Epithelial cell of prostate (primary cell): ENCODE data around the gene CFAP251.
"Not testable (repeated sequence)": the region's sequence is repeated elsewhere in the genome, so short reads cannot be mapped to it uniquely, and the experiment has no call there.

ENCODE experiments used
- DNase-seq: peaks from one replicate; pipeline ENCODE4 v3.0.0-alpha.2; 2011; ENCODE audit warnings: low read depth, low spot score
- H3K27ac ChIP-seq: fragments of 450-650 bp; 2 replicates; pipeline ENCODE4 v1.5.1; 2017; ENCODE audit warnings: mild to moderate bottlenecking

CFAP251 gene

DNA sequence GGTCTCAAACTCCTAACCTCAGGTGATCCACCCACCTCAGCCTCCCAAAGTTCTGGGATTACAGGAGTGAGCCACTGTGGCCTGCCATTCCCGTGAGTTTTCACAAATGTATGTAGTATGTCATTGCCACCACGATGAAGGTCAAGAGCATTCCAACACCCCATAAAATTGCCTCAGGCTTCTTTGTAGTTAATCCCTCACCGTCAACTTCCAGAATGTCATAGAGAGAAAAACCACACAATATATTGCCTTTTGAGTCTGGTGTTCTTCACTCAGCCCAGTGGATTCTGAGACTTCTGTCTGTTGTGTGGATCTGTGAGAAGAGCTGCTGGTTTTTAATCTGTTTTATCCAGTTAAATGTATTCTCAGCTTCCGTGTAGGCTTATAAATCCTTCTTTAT is 12.6 kb upstream of the CFAP251 start:
- no peak for DNase-seq
- H3K27ac ChIP-seq = no peak overlapping the region

DNA sequence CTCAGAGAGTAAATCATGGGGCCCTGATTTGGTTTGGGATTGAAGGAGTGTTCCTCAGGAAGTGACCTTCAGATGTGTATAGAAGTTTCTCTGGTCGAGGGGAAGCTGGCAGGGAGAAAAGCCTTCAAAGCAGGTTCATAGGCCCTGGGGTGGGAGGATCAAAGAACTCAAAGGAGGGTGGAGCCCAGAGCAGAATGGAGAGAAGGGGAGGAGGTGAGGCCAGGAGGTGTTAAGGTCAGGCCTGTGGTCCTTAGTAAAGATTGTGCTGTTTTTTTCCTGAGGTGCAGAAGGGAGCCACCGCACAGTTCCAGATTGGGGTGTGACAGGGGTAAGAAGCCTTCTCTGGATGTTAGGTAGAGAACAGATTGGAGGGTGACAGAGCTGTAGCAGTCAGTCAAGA is 9.7 kb upstream of the CFAP251 start:
- no peak overlapping the region for H3K27ac ChIP-seq
- no peak for DNase-seq

DNA sequence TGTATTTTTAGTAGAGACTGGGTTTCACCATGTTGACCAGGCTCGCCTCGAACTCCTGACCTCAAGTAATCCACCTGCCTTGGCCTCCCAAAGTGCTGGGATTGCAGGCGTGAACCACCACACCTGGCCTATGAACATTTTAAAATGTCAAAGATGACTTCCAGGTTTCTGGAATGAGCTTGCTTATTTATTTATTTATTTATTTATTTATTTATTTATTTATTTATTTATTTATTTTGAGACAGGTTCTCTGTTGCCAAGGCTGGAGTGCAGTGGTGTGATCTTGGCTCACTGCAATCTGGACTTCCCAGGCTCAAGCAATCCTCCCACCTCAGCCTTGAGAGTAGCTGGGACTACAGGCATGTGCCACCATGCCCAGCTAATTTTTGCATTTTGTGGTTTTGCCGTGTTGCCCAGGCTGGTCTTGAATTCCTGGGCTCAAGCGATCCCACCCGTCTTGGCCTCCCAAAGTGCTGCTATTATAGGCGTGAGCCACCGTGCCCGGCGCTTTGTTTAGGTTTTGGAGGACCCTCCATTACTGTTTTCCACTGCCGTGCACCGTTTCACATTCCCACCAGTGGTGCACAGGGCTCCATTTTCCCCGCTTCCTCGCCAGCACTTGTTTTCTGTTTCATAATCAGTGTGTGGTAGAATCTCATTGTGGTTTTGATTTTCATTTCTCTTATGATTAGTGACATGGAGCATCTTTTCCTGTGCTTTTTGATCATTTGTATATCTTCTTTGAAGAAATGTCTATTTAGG is 6.4 kb upstream of the CFAP251 start:
- DNase-seq = no peak

DNA sequence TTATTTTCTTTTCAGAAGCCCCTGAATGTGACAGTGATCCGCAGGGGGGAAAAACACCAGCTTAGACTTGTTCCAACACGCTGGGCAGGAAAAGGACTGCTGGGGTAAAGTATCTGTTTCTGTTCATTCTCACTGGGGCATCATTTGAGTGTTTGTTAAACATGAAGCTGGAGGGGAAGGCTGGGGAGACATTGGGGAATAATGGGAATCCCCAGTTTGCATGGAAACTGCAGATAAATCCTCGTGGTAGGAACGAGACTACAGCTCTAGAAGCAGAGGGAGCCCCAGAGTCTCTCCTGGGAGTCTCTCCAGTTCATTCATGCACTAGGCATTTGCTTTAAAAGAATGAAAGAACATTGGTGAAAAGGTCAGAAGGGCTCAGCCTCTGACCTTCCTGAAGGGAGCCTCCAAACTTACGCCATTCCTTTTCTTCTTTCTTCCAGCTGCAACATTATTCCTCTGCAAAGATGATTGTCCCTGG is 2.5 kb upstream of the CFAP251 start:
- DNase-seq = no peak
- H3K27ac ChIP-seq = no peak overlapping the region

More for the DNA sequence above, 6.4 kb upstream of the CFAP251 start:
- peak overlapping the region; percentile 7 for H3K27ac ChIP-seq

DNA sequence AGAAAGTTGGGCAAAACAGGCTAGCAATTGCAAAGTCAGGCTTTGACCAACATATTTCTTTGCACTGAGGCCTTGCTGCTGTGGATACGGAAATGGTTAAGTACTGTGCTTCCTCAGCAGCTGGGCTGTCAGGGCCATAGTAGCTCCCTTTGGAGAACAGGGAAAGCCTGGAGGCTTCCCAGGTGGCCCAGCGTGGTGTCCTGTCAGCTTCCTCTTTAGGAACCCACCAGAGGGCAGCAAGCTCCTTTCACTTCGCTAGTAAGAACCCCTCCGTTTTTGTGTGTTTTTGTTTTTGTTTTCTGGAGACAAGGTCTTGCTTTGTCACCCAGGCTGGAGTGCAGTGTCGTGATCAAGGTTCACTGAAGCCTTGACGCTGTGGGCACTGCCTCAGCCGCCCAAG is 1.7 kb upstream of the CFAP251 start:
- DNase-seq = no peak
- peak overlapping the region; percentile 57 for H3K27ac ChIP-seq

DNA sequence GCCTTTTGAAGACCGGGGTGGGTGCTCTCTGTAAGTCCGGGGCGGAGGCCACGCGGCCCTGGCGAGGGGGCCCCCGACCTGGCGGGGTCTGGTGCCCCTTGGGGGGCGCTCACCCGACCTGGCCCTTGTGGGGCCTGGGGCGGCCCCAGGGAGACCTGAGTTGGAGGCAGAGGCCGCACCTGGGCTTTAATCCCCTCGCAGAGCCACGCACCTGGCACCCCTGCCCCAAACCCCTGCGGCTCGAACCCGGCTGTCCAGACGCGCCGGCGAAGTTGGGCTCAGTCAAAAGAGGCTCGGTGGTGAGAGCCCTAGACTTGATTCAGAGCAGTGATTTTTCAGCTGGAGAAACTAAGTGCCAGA is 267 bp downstream of the CFAP251 start:
- no peak for DNase-seq
- peak overlapping the region; percentile 57 for H3K27ac ChIP-seq

DNA sequence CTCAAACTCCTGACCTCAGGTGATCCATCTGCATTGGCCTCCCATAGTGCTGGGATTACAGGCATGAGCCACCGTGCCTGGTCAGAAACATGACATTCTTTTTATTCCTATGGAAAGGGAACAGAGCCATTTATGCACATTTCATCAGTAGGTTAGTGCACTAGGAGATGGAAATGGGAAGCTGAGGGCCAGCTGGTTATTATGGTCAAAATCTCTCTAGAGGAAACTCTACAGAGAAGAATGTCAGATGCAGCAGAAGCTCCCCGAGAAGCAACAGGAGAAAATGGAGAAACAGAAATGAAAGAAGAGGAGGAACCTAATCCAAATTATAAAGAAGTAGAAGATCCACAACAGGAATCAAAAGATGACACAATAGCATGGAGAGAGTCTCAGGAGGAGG is 2.7 kb downstream of the CFAP251 start:
- H3K27ac ChIP-seq = no peak overlapping the region
- no peak for DNase-seq

DNA sequence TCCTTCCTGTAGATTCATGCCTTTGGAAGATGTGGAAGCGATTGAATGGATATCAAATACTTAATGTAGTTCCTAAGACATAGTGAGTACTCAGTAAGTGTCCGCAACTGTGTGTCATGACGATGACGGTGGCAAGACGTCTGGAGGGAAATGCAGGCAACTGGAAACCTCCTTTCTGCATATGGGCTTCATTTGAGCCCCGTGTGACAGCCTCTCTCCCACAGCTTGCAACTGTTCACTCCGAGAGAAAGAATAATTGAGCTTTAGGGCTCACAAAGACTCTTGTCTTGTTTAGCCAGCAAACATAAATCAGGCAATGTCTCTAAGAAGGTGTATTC is 6.9 kb downstream of the CFAP251 start:
- DNase-seq = no peak
- H3K27ac ChIP-seq = peak overlapping the region; percentile 90

DNA sequence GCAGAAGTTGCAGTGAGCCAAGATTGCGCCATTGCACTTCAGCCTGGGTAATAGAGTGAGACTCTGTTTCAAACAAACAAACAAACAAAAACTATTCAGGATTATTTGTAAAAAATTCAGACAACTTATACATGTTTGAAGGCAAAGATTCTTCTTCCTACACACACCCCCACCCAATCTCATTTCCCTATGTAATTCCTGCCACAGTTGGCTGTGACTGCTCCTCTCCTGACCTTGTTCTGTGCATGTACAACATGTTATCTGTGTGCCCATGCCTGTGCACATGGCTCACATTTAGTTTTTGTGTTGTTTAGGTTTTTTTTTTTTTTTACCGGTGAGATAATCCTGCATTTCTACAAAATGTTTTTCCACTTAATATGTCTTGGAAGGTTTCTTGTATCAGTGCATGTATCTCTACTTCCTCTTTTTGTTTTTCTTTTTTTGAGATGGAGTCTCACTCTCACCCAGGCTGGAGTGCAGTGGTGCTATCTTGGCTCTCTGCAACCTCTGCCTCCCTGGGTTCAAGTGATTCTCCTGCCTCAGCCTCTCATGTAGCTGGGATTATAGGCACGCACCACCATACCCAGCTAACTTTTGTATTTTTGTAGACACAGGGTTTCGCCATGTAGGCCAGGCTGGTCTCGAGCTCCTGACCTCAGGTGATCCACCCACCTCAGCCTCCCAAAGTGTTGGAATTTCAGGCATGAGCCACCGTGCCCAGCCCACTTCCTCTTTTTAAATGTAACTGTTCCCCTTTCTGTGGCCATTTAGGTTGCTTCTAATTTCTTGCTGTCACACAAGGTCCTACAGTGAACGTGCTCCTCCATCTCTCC is 8.7 kb downstream of the CFAP251 start:
- peak overlapping the region; percentile 29 for H3K27ac ChIP-seq
- no peak for DNase-seq

GRCh38 chr12:121927813-121928212 is 9.4 kb downstream of the CFAP251 start:
- peak overlapping the region; percentile 29 for H3K27ac ChIP-seq

DNA sequence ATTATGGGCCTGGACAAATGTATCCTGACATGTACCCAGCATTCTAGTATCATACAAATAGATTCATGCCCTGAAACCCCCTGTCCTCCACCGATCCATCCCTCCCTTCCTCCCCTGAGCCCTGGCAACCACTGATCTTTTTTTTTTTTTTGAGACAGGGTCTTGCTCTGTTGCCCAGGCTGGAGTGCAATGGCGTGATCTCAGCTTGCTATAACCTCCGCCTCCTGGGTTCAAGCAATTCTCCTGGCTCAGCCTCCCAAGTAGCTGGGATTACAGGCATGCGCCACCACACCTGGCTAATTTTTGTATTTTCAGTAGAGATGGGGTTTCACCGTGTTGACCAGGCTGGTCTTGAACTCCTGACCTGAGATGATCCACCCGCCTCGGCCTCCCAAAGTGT is 11.2 kb downstream of the CFAP251 start:
- DNase-seq, H3K27ac ChIP-seq: not testable (repeated sequence)

More at GRCh38 chr12:121927813-121928212, 9.4 kb downstream of the CFAP251 start:
- DNase-seq = no peak

DNA sequence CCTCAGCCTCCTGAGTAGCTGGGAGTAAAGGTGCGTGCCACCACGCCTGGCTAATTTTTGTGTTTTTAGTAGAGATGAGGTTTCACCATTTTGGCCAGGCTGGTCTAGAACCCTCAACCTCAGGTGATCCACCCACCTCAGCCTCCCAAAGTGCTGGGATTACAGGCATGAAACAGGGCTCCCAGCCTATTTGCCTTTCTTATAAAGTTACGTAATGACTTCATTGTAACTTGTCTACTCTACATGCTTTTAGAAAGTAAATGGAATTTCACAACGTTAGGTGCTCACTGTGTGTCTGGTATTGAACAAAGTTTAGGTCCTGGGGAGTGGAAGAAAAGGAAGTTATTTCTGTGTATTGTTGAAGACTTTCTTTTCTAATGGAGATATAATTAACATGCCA is 12.5 kb downstream of the CFAP251 start:
- no peak for DNase-seq
- no peak overlapping the region for H3K27ac ChIP-seq

DNA sequence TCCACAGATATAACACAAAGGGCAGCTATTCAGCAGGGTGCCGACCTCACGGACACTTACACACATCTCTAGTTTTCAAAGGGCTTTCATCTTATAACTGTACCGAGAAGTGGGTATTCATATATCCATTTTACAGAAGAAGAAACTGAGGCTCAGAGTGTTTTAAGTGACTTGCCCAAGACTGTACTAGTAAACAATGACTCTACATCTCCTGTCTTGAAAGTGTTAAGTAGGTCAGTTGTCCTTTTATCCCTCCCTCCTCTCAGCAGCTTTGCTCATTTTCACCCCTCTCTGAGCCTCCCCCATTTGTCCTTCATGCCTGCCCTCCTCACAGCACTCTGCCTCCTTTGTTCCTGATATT is 13.8 kb downstream of the CFAP251 start:
- H3K27ac ChIP-seq = no peak overlapping the region
- no peak for DNase-seq

GRCh38 chr12:121932914-121933521 is 14.6 kb downstream of the CFAP251 start:
- no peak overlapping the region for H3K27ac ChIP-seq
- no peak for DNase-seq

DNA sequence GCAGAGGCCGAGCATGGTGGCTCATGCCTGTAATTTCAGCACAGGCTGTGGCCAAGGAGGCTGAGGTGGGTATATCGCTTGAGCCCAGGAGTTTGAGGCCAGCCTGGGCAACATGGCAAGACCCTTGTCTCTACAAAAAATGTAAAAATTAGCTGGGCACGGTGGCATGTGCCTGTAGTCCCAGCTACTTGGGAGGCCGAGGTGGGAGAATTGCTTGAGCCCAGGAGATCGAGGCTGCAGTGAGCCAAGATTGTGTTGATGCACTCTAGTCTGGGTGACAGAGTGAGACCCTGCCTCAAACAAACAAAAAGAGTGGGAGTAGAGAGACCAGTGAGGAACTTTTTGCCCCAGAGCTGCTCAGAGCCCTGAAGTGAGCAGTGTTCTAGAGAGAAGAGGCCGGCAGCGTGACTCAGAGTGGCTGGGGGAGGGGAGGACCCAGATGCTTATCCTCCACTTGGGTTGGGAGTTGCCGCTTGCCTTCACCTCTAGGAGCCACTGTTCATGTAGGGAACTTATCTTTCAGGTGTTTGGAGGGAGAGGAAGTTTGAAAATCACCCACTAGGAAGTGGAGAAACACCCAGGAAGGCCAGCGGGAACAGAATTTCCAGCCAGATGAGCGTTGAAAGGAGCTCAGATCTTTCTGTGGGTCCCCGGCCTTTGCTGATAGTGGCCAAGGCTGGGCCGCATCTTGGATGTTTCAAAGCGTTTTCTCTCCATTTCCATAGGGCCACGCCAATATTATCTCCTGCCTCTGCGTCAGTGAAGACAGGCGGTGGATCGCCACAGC is 15.3 kb downstream of the CFAP251 start:
- H3K27ac ChIP-seq = no peak overlapping the region
- DNase-seq = no peak

DNA sequence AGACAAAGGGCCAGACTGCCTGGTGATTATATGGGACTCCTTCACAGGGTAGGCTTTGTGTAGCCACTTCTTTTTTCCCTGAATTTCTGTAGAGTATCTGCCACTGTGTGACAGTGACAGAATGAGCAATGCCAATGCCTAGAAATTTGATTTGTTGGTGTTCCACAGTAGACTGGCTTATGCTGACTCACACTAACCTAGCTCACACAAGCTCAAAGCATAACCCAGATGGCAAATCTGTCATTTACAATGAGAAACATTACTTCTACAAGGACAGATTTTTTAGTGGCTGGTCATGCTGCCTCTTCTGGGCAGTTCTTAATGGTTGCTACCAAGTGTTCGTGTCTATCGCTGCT is 15.9 kb downstream of the CFAP251 start:
- no peak overlapping the region for H3K27ac ChIP-seq

DNA sequence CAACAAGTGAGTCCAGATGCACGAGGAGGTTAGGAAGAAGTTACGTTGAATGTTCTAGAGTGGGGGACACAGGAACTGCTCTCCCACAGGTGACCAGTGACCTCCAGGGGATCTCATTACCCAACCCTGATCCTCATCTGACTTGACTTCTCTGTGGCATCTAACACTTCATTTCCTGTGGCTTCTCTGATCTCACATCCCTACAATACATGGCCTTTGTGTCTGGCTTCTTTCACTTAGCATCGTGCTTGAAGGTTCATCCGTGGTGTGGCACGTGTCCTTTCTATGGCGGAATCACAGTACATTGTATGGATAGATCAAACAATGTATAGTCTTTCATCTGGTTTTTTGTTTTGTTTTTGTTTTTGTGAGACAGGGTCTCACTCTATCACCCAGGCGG is 19.3 kb downstream of the CFAP251 start:
- DNase-seq = no peak

More for the DNA sequence above, 15.9 kb downstream of the CFAP251 start:
- DNase-seq = no peak

DNA sequence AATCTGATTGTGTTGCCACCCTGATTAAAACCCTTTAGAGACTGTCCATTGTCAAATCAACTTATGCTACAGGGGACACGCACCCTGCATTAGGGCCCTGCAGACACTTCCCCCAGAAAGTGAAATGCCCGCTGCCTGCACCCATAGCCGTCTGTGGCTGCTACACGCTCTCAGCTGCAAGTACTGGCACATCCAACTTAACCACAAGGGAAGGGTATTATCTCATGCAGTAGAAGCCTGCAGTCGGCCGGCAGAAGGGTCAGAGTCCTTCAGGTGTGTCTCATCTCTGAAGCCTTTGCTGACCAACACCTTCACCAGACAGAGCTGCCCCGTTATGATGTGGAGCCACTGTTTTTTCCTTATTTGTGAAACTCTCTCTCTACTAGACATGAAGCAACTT is 20.8 kb downstream of the CFAP251 start:
- peak; percentile 18 for DNase-seq
- peak overlapping the region; percentile 23 for H3K27ac ChIP-seq

More for the DNA sequence above, 19.3 kb downstream of the CFAP251 start:
- no peak overlapping the region for H3K27ac ChIP-seq

DNA sequence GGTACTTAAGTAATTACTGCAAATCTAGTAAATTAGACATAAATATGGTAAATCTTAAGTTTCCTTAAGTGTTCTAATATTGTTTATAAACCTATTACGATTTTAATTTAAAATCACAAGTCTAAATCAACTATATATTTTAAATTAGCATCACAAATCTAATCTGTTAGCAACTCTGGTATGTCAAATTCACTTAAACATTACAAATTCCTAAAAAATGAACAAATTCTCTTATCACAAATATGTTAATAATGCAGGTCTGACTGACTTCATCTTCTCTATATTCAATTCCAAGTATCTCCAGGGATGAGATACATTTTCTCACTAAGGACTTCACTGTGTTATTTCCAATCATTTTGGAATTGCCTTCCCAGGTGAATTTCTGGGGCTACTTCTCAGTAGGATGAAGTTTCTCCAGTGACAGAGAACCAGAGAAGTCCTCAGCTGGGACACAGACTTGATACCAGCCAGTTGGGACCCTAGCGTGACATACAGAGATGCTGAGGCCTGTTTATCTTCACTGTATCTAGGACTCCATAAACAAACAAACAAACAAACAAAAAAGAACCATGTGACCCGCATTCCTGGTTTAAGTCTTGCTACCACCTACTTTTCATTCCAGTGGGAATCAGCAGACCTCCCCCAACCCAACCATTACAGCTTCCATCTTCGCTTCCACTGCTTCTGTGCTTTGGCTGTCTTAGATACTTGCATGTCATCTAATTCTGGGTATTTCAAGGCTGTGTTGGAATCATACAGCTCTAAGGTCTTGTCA is 21.8 kb downstream of the CFAP251 start:
- no peak for DNase-seq

More for the DNA sequence above, 21.8 kb downstream of the CFAP251 start:
- no peak overlapping the region for H3K27ac ChIP-seq
